Subcutaneous adipose tissue (tissue), 4 donors: ENCODE results near the gene RPS6KL1. TPM values are rescaled to one million over a fixed set of nuclear protein-coding genes. Genes with fewer than 3 reads are reported as not detected.

Experiments
- total RNA-seq, 4 donors: library from RNA; depleted of rRNA; stranded (reverse); fragments of >200 nt; gene quantifications; one replicate each; pipeline ENCODE4 v1.1.0, GENCODE V29; 2016
- TF ChIP-seq, protein P1 (sequence below): fragments of 450-650 bp; IDR thresholded peaks from one replicate; pipeline ENCODE4 v1.5.1; 2016; ENCODE audit warnings: low read depth, mild to moderate bottlenecking, control low read depth, antibody characterized with exemption, moderate library complexity

The RPS6KL1 gene
- total RNA-seq, 4 donors from 2014 or later = 1.1 to 13.6 (median 3.7) TPM

DNA sequence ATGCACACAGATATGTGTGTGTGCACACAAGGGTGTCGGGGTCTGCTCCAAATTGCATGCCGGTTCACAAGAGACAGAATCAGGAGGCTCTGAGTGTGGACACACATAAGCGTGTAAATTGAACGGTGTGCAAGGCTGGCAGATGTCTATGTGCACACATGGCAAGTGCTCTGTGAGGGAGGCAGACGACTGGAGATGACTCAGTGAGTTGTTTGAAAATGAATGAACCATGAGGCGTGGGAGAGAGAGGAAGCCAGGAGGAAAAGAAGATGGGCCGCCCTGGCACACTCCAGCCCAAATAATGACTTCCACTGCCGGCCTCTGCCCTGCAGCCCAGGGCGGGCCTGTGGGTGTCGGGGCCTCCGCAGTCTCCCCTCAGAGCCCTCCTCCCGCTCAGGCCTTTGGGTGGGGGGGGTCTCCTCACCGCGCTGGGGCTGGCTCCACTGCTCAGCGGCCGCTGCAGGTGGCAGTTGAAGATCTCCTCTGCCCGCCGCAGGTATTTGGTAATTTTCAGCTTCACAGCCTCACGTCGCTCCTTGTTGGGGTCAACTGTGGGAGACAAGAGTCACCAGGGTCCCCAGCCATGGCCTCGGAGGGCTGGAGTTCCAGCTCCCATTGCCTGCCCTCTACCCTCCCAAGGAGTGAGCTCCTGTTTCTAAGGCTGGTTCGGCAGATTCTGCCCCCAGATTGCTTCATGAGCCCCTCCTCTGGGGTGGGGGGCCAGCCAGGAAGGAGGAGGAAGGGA, 3.5 kb downstream of the RPS6KL1 start:
- TF ChIP-seq, protein P1, sequence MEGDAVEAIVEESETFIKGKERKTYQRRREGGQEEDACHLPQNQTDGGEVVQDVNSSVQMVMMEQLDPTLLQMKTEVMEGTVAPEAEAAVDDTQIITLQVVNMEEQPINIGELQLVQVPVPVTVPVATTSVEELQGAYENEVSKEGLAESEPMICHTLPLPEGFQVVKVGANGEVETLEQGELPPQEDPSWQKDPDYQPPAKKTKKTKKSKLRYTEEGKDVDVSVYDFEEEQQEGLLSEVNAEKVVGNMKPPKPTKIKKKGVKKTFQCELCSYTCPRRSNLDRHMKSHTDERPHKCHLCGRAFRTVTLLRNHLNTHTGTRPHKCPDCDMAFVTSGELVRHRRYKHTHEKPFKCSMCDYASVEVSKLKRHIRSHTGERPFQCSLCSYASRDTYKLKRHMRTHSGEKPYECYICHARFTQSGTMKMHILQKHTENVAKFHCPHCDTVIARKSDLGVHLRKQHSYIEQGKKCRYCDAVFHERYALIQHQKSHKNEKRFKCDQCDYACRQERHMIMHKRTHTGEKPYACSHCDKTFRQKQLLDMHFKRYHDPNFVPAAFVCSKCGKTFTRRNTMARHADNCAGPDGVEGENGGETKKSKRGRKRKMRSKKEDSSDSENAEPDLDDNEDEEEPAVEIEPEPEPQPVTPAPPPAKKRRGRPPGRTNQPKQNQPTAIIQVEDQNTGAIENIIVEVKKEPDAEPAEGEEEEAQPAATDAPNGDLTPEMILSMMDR = no peak

DNA sequence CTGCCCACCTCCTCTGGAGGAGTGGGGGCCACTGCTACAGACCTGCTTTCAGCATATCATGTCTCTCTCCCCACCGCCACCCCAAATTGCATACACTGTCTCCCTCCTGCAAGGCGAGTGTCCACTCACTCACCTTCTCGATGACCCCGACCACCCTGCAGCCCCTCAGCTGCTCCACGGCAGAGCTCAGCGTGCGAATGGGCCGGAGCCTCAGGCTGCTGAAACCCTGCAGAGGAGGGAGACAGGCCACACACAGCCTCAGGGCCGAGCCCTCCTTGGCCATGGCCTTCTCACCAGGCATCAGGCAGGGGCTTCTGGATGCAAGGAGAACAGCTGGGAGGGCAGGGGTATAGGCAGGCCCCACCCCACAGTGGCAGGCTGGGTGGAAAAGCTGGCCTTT, 4.7 kb downstream of the RPS6KL1 start:
- TF ChIP-seq, protein P1 = no peak

DNA sequence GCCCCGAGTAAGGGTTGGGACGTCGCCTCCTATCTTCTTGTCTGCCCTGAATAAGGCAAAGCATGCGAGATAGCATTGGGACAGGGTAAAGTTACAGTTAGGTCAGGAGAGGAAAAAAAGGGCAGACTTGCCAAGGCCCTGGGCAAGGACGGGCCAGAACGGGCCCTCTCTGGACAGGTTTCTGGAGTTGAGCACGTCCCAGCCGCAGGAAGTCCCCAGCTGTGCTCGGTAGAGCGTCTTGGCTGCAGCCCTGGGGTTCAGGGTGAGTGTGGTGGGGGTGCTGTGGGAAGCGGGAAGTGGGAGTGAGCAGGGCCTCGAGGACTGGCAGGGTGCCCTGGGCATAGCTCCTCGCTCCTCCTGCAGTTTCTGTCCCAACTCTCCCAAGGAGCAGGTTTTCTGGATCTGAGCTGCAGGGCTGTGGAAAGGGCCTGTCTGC, 5.4 kb downstream of the RPS6KL1 start:
- TF ChIP-seq, protein P1 = no peak

DNA sequence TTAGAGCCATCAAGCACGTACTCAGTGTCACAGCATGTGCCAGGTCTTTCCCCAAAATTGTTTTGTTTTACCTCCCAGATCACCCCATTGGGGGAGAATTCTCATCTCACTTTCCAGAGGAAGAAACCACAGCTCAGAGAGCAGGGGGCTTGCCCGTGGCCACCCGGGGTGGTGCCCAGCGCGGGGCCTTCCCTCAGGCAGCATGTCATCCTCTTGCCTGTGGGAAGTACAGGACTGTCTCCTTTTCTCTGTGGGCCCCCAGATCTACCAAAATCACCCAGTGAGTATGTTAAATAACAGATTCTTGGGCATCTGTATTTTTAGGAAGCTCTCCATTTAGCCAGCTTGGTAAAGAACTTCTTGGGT, 5.9 kb downstream of the RPS6KL1 start:
- TF ChIP-seq, protein P1 = no peak

DNA sequence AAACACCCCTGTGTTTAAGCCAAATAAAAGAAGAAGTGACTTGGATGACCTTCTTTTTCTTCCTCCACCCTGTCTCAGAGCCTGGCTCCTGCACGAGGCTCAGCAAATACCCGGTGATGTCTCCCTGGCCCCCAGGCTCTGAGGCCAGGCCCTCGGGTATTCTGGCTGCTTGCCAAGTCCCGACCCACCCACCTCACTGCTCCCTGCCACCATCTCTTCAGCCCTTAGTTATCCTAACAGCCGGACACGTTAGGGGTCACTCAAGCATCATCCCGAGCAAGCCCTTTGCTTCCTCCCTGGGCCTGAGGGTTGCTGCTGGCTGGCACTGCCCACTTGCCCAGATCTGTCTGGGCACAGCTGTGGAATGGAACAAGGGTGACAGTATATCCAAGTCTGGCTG, 7.2 kb downstream of the RPS6KL1 start:
- TF ChIP-seq, protein P1 = no peak

DNA sequence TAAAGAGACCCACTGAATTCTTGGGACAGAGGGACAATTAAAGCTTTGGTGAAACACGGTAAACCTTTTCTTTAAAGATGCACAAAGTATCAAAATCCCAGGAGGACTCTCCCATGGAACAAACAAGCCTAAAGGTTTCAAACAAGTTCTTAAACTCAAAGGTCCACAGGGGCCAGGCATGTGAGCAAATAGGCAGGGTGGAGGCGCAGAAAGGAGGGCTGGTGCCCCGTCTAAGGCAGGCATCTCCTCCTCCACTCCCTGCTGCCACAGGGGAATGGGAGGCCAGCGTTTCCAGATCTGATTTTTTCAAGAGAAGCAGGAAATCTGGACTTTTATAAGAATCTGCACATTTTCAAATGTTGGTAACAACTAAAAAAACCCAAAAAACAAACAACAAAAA, 7.6 kb downstream of the RPS6KL1 start:
- TF ChIP-seq, protein P1 = no peak

DNA sequence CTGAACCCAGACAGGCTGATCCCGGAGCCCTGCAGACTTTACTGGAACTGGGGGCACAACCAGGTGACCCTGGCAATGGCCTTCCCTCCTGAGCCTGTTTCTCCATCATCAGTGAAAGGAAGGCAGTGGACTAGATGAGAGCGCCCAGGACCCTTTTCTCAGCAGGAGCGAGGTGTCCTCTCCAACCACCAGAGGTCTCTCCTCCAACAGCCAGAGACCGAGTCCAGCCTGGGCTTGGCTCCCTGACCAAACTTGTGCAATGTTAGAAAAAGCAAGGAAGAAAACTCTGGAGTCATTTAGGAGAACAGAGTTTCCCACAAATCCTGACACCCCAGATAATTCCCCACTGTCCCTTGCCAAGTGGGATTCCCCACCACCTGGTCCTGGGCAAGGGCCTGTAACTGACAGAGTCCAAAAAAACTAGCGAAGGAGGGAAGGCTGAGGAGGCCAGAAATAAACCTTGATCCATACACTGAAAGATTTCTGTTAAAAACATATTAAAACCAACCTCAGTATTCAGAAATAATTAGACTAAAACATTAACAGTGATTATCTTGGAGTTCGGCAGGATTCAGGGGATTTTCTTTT, 9.0 kb downstream of the RPS6KL1 start:
- TF ChIP-seq, protein P1 = no peak
